ENCODE results near the gene SLC6A17. TPM values are rescaled to one million over a fixed set of nuclear protein-coding genes. Genes with fewer than 3 reads are reported as not detected.

The SLC6A17 gene
- total and polyA plus RNA-seq, 9 of the 15 experiments (the other 6 are each of a cell fraction or from before 2014, with no cell fraction given), result not detected

- Histone ChIP-seq H3K36me3 (ENCODE audit: control insufficient read depth, insufficient read depth, low read length) (no peaks in the 10 kb centered on the region), H3K4me1 (replicated peaks in 1 of 2; ENCODE audit: control insufficient read depth in 2 of 2, insufficient read depth in 2 of 2, low read length in 2 of 2) (no peaks in the 10 kb centered on the region), H3K9me3 (replicated peaks; ENCODE audit: control insufficient read depth, insufficient read depth, low read depth, low read length) (no peaks in the 10 kb centered on the region), H3K9ac (ENCODE audit: insufficient read depth in 1 of 2, low read depth in 2 of 2, low read length in 2 of 2) (no peak overlapping the region), H3K79me2 (ENCODE audit: control insufficient read depth, insufficient read depth, low read length) (no peaks in the 10 kb centered on the region), H3K9me1 (ENCODE audit: control insufficient read depth, insufficient read depth, low read length) (no peaks in the 10 kb centered on the region), H3K27ac (ENCODE audit: extremely low read depth, low read depth, low read length) (no peak overlapping the region), H4K20me1 (replicated peaks; ENCODE audit: control insufficient read depth, insufficient read depth, low read length) (0 out of 2 replicates have a peak, but pooled peaks cover 7% of the 10 kb centered on the region), H2AFZ (ENCODE audit: low read depth, low read length) (no peak overlapping the region), H3K4me3 (no peak overlapping the region), H3K27me3 (ENCODE audit: control insufficient read depth in 2 of 2, insufficient read depth in 2 of 2, low read length in 2 of 2) (peaks cover 3 to 47% of the 10 kb centered on the region in 2 experiments), H3K4me2 (ENCODE audit: insufficient read depth, low read length) (no peak overlapping the region)
- BruUV-seq (replicated peaks), result no TSS peak
- DNase-seq (ENCODE audit: extremely low read depth in 1 of 4, low spot score in 3 of 4), result no peak
- ChIA-PET POLR2A (no interaction called here), CTCF (ENCODE audit: low intra/inter-chr PET ratio) (no interaction called here)
- intact Hi-C loops (cut with micrococcal nuclease) (no loop called here), in situ Hi-C loops (cut with MboI) (no loop called here)
- WGBS (ENCODE audit: insufficient coverage, low coverage, missing lambda C conversion rate), result 3% methylated on average over 2 of the region's 2 CpGs
- TF ChIP-seq HOXB6 (CRISPR knock-in tag; IDR thresholded peaks at IDR 0.05; ENCODE audit: borderline replicate concordance) (no peak), TCF7 (IDR thresholded peaks at IDR 0.05; ENCODE audit: borderline replicate concordance) (no peak), MTA1 (IDR thresholded peaks at IDR 0.05; ENCODE audit: borderline replicate concordance) (no peak), AFF1 (IDR thresholded peaks at IDR 0.05; ENCODE audit: low read depth in 1 of 2, partially characterized antibody in 2 of 2) (no peak), SAFB (IDR thresholded peaks at IDR 0.05; ENCODE audit: borderline replicate concordance, low read depth, low read length) (no peak), GTF2B (IDR thresholded peaks at IDR 0.05; ENCODE audit: extremely low read depth, insufficient read length) (no peak), ZSCAN32 (CRISPR knock-in tag; IDR thresholded peaks at IDR 0.05) (no peak), WHSC1 (IDR thresholded peaks at IDR 0.05; ENCODE audit: low read length) (no peak), POLR2H (tag; IDR thresholded peaks at IDR 0.05; ENCODE audit: low read depth) (no peak), SIN3B (IDR thresholded peaks at IDR 0.05; ENCODE audit: low read depth) (no peak), ZBTB26 (CRISPR knock-in tag; IDR thresholded peaks at IDR 0.05) (no peak)
- ATAC-seq, result no peak
- no peak for FAIRE-seq
Measured at GRCh38 chr1:110159168-110159567, 8.9 kb downstream of the SLC6A17 start.

Measured in K562 (cell line).